Dermis microvascular lymphatic vessel endothelial cell (primary cell): ENCODE data around the gene LIM2. TPM values are rescaled to one million over a fixed set of nuclear protein-coding genes. Genes with fewer than 3 reads are reported as not detected.

Experiments
- DNase-seq, 2 donors: peaks; one replicate each; pipeline versions ENCODE4 v3.0.0 to v3.0.0-alpha.2; 2010; ENCODE audit warnings: low read depth in 2 of 2
- total RNA-seq: library from RNA; depleted of rRNA; stranded (reverse); fragments of >200 nt; gene quantifications from 2 replicates; pipeline ENCODE4 v1.2.1, GENCODE V29; 2014

Gene LIM2
- total RNA-seq, 1 donor from 2014 or later: not detected

DNA sequence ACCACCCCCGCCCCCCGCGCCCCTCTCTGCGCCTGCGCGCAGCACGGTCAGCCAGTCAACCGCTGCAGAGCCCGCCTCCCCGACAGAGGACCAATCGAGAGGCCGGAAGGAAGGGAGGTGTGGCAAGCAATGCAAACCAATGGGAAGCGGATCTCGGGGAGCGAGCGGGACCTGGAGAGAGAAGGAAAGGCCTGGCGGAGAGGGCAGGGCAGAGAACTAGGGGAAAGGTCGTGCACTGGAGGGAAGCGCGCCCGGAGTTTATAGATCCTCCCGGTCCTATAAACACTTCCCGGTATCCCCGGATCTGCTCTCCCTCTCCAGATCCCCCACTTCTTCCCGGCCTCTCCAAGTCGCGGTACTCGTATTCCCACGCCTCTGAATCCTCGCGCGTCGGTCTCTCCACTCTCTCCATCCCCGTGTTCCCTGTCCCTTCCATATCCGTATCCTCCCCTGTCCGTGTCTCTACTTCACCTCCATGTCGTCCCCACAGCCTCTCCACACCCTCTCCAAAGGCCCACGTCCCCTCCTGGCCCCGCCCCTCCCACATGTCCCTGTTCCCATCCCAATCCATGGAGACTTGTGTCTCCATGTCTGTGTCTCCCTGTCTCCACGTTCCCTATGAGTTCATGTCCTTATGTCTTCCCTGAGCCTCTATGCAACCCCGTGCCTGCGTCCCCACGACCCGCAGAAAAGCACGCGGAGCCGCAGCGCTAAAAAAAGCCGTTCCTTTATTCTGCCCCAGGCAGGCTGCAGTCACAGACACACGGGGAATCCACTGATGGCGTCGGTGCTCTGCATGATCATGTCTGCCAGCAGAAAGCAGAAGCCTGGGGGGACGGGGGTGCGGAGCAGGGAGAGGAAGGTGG is 21.2 kb downstream of the LIM2 start:
- peak; percentile 95 to 99 for DNase-seq

DNA sequence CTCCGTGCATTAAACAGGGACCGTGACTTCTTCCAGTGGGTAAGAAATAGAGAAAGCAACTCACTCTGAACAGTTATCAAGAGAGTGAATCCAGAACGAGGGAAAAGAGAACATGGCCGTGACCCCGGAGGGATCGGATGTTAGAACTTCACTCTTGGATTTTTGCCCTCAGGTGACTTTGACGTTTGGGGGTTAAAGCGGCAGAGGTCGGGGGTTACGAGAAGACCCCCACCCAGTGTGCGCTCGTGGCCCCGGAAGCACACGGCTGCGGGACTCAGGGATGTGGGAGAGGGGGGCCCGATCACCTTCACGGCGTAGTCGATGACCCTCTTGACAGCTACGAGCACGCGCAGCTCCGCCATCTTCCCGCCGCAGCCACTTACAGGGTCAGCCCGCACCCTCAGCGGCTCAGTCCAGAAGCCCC is 21.8 kb downstream of the LIM2 start, which contains the start of gene ETFB:
Gene ETFB (minus strand): TSS at position 424 of the 424 bp plus-strand sequence. CDS start 62 bp downstream, at position 362.
- DNase-seq: no peak

DNA sequence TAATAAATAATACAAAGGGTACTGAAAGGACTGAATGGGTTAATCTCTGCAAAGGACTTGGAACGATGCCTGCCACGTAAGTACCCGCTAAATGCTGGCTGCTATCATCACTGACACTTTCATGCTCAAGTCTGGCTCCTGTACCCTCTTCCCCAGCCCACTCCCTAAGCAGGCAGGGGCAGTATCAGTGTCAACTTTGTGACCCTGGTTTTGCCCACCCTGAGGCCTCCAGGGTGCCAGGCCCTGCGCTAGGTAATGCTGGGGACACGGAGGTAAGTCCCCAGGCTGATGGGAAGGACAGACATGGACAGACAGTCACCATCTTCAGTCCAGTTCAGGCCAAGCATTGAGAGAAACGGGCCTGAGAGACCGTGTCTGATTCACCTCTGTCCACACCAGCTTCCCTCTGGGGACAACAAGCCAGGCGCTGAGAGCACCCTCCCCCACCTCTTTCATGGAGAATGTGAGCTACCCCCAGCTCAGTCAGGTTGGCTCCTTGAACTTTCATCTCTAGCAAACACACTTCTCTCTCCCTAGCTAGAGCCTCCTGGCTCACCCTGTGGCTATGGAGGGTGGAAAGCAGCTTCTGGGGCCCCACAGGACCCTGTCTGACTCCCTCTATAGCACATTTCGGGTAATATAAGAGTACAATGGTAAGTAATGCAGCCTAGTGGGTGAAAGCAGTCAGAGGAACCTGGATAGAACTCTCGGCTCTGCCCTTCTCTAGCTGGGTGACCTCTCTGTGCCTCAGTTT is 22.4 kb downstream of the LIM2 start:
- DNase-seq: peak in 1 of 2 donors; percentile 53

DNA sequence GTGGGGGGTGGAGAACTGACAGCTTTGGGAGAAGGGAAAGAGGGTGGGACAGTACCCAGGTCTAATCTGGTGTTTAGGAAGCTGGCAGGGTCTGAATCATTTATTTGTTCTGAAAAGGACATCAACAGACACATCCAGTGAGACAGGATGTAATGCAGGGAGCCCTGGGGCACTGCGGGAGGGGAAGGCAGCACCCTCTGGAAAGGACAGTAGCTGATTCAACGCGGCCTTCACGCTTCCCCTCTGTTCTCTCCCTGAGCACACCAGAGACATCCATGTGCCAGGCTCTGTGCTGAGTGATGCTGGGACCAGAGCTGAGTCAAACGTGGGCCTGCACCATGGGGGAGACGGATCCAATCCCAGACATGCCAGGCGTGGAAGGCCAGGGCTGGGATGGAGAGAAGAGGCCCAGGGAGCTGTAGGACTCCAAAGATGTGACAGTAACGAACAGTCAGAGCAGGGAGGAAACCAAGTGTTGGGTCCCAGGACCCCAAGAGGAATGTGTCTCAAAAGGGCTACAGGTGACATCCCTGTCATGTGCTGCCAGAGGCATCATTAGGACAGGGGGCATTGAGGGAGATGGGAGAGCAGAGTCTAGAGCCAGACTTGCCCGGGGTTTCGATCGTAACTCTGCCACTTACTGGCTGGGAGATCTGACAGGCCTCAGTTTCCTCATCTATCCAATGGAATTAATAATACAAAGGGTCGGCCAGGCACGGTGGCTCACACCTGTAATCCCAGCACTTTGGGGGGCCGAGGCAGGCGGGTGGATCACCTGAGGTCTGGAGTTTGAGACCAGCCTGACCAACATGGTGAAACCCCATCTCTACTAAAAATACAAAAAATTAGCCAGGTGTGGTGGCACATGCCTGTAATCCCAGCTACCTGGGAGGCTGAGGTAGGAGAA is 23.3 kb downstream of the LIM2 start:
- peak in 1 of 2 donors; percentile 59 for DNase-seq

DNA sequence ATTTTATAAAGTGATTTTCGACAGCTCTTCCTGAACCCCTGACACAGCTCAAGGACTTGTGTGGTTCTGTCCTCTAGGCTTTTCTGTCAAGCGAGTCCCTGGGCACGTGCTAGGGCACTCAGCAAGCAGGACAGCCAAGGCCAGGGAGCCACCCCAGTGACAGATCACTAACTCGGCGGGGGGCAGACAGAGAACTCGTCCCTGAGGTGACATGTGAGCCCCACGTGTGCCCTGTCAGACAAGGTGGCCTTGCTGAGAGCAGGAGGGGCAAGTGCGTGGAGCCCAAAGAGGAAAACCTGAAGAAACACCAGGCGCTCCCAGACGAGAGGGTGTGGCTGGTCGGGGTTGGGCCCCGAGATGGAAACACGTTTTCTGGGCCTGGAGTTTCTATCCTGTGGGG is 26.5 kb downstream of the LIM2 start:
- DNase-seq: no peak

DNA sequence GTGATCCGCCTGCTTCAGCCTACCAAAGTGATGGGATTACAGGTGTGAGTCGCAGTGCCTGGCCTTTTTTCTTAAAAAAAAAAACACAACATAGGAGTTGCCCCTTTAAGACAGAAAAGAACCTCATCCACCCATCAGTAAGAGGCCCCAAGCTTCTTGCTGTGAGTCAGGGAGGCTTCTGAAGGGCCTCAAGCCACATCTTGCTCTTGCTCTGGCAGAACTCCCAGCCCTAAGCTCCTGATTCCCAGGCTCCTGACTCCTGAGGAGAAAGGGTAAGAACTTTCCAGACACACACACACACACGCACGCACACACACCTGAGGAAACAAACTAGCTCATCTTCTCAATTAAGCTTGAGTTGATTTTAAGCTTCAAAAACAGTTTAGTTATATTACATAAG is 28.5 kb downstream of the LIM2 start:
- no peak for DNase-seq

DNA sequence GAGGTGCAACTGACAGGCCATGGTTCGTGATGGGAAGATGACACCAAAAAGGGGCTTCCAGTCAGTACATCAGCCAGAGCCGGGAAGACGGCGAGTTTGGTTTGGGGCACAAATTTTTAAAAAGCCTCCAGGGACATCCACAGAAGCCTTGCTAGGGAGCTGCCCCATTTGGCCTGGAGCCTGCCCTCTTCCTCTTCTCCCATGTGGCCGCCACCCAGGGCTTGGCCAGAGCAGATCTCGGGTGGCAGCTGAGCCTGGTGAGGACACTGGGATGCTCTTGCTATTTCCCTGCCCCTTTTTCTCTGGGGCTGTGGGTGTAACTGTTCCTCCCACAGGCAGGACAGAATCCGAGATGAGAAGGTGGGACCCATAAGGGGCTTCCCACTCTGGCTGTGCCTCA is 29.8 kb downstream of the LIM2 start:
- DNase-seq: no peak

DNA sequence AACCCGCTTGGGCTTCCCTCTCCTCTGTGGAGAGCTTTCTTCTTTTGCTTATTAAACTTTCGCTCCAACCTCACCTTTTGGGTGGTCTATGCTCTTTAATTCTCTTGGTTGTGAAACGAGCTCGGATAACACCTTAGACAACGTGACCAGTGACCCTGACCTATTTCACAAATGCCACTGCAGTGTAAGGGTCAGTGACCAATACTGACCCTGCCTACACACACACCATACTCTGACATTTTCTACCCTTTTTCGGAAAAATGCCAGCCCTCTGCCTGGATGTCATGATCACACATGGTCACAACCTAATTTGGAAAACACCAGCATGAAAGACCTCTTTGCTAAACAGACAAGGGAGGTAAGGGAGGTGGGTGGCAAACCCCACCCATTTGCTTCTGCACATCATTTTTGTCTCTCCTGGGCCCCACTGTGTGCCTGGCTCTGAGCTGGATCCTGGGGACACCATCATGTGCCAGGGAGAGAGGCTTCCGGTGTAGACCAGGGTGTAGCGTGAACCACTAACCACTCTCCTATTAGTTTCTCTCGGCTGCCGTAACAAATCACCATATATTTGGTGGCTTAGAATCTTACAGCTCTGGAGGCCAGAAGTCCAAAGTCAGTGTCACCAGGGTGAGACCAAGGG is 31.5 kb downstream of the LIM2 start:
- no peak for DNase-seq

DNA sequence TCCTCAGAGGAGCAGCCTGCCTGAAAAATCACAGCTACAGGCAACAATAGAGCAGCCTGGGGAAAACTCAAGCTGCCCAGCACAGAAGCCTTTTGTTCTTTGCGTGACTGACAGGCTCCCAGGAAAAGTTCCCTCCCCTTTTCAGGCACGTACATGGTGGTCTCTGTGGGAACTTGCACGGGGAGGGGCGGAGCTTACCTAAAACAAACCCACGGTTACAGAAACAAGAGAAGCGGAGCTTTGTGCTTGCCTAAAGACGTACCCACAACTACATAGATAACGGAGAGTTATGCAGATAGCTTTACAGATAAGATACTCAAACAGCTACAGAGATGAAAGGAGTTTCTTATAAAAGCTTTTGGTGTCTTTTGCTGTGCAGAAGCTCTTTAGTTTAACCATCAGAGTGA is 33.0 kb downstream of the LIM2 start:
- no peak for DNase-seq

DNA sequence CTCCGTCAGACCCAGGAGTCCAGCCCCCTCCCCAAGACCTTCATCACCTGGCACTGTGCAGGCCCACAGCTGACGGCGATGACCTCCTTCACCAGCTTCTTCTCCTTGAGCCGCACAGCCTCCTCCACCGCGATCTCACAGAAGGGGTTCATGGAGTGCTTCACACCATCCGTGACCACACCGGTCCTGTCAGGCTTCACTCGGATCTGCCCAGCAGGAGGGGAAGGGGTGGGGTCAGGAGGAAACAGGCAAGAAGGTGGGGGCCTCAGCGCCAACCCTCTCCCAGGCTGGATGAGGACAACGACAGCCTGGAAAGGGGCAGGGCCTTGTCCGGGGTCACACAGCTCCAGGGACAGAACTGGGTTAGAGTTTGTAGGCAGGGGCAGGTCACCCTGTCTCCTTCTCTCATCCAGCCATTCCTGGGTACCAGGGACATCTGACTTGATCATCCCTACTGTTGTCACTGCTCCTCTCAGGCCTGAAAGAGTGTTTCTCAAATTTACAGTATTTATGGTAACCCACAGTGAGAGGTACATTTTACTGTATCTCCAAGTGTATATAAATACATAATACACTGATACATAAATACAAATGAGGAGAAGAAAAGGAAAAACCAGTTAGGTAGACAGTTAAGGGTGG is 33.6 kb downstream of the LIM2 start:
- no peak for DNase-seq

DNA sequence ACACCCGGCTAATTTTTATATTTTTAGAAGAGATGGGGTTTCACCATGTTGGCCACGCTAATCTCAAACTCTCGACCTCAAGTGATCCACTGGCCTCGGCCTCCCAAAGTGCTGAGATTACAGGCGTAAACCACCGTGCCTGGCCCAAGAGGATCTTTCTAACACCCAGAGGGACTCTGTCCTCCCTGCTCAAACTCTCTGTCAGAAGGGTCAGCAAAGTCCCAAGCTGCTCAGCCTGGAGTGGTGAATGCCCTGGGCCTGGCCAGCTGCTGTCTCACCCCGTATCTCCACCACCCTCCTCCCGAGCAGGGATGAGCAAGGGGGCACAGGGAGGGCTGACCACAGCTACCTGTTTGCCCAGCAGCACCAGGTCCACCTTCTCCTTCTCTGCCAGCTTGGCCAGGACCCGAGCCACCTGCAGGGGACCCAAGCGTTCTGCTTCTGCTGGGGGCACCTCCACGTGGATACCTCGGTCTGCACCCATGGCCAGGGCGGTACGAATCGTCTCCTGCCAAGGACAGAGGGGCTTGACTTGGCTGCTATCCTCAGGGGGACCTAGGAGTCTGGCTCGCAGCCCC is 34.9 kb downstream of the LIM2 start:
- DNase-seq: no peak

DNA sequence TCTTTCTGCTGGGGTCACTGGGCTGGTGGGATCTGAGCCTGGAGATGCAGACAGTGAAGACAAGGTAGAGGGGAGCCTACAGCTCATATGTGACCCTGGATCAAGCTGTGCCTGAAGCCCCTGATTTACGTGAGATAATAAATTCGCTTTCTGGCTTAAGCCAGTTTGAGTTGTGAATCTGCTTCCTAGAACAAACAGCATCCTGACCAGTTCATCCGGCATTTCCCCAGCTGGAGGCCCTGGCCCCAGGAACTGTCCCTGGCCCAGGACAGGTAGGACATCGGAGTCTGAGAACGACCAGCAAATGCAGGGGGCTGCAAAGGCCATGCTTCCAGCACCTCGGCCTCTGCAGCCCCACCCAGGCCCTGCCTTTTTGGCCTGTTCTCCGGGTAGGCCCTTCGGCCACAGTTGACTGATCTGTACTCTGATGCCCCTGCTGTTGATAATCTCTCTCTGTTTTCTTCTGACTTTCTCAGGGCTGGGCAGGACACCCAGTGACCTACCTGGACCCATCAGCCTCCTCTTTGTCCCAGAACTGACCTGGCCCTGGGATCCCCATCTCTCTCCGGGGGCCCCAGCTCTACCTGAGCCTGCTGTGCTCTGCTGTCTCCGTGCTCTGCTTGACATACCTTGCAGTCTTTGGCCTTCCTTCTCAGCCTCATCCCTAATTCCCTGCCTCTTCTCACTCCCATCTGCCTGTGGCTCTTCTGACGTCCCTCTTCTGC is 36.3 kb downstream of the LIM2 start:
- DNase-seq: no peak

DNA sequence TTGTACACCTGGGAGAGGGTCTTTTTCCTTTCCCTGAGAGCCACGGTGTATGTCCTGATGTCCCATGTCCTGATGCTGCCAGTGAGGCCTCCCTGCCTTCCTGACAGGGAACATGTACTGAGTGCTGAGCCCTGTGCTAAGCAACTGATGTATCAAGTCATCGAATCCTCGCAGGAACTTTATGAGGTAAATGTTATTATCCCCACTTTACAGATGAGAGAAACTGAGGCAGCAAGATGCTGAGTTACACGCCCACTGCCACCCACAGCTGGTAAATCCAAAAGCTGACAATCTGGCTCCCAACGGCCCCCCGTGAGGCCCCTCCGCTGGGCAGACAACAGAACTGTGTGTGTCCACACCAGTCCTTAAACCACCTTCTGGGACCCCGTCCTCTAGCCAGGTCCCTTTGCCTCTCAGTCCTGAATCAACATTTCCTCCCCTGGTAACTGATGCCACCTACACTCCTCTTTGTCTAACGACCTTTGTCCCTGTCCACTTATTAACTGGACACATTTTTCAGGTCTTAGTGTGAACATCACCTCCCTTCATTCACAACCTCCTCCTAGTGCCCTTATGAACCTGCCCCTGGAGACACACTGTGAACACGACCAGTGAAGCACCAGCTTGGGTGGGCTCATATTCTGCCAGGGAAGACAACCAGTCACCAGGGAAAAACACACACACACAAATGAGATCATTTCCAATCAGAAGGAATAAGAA is 40.4 kb downstream of the LIM2 start:
- DNase-seq: no peak

DNA sequence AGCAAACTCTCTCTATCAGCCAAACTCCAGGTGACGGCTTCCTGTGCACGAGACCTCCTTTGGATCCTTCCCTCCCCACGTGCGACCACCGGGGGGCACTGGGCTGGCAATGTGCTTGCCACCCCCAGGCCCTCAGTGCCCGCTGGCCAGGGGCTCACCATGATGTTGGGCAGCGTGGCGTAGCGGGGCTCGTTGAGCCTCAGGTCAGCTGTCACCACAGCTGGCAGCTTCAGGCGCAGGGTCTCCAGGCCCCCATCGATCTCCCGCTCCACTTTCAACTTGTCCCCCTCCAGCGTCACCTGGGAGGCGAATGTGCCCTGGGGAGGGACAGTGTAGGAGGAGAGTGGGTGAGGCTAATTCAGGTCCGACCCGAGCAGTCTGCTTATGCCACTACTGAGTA is 41.0 kb downstream of the LIM2 start:
- DNase-seq: no peak

DNA sequence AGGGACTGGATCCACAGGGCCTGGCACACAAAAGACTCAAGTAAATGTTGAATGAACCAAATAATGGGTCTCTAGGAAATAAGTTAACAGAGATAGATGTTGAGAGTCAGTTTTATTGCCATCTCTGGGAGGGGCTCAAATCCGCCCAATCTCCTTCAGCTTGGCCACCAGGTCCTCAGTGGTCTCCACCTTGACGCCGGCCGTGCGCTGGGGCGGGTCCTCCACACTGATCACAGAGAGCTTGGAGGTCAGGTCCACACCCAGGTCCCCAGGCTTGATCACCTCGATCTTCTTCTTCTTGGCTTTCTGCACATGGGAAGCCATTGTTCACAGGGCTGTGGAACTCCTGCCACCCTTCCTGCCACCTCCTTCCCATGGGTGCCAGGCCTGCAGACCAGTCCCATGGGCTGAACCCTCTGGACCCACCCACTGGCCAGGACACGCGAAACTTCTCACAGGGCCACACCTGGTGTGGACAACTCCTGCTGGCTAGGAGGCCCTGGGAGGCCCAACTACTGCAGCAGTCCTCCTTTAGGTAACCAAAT is 42.6 kb downstream of the LIM2 start:
- no peak for DNase-seq

DNA sequence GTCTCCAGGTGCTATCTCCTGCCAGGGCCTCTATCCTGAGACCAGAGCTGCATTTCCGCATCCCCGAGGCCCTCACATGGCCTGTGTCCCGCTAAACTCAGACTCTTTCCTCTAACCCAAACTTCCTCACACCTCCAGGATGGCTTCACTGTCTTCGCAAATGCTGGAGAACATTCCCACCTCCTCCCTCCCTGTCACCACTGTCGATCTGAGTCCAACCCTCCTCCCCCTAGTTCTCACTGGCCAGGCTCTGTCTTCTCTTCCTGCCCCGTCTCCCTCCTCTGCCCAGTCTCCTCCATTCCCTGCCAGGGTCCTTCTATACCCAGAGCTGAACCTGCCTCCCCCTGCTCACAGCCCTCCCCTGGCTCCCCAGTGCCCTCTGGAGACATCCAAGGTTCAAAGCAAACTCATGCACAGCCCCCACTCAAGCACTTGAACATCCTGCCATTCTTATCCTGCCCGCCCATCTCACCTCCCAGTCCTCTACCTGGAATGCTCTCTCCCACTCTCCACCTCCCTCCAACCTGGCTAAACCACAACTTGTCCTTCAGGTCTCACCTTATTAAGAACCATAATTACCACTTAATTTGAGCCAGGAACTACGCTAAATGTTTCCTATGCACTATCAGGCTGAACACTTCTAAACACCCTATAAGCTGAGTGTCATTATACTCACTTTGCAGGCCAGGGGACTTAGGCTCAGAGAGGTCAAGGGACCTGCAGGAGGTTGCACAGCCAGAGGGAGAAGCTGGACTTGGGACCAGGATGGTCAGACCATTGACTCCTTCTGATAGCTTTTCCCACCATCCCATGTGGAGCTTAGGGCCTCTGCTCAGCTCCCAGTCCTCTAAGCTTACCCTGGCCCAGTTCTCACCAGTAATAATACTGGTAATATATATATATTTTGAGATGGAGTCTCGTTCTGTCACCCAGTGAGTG is 44.9 kb downstream of the LIM2 start:
- no peak for DNase-seq

DNA sequence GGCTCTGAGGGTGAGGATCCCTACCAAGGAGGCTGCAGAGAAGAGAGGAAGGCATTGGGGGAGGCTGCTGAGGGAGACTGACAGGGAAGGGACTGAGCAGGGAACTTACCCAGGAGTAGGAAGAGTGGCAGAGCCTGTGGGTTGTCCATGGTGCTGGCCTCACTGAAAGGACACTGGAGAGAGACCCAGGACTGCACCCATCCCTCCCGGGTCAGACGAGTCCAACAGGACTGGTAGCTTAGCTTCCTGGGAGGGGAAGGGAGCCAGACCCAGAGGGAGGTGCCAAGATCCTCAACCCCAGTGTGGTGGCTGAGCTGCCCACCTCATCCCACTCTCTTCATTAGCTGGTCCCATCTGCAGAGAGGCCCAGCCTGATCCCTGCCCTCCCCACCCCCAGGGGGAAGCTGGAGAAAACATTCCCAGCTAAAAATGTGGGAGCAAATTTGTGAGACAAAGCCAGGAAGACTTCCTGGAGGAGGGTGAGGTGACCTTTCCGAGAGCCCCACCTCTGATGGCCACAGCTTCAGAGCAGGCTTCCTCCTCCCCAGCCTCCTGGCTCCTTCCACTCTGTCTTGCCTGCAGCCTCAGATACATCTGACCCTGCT is 45.7 kb downstream of the LIM2 start, which contains the start of gene VSIG10L:
Gene VSIG10L (minus strand): TSS at position 164 of the 605 bp plus-strand sequence. CDS start 15 bp downstream, at position 149.
- DNase-seq: no peak
